Measurements from ENCODE around the gene LRFN3. TPM values are rescaled to one million over a fixed set of nuclear protein-coding genes. Genes with fewer than 3 reads are reported as not detected.
A peak's percentile ranks its signal among the peaks of the same experiment; 100 is the strongest.

The LRFN3 gene
- total and polyA plus RNA-seq, 2 donors (not counting 1 experiment from before 2014, with no cell fraction given) = 0.79 to 1.6 TPM

DNA sequence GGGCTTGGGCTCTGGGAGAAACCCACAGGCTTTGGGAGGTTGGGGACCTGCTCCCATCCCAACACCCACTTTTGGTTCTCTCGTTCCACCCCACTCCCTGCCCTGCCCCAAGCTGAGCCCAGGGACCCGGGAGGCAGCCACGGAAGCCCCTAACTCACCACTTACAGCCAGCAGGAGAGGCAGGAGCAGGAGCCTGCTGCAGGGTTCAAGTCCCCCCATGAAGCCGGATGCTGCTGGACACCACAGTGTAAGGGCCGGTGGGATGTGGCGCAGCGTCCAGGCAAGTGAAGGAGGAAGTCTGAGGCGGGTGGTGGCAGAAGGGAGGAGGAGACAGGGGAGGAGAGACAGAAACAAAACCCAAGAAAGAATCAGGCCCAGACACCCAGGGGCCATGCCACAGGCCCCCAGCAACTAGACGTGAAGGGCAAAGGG is 28.1 kb upstream of the LRFN3 start, which contains the start of gene TYROBP:
TSS of gene TYROBP (minus strand) at position 286 of the 432 bp plus-strand sequence. CDS start at position 219, 67 bp downstream.
- TF ChIP-seq EZH2 (IDR thresholded peaks at IDR 0.05; ENCODE audit: borderline replicate concordance, insufficient read depth, low read depth, low read length, poor library complexity, severe bottlenecking) = no peak
- TF ChIP-seq, protein P1, sequence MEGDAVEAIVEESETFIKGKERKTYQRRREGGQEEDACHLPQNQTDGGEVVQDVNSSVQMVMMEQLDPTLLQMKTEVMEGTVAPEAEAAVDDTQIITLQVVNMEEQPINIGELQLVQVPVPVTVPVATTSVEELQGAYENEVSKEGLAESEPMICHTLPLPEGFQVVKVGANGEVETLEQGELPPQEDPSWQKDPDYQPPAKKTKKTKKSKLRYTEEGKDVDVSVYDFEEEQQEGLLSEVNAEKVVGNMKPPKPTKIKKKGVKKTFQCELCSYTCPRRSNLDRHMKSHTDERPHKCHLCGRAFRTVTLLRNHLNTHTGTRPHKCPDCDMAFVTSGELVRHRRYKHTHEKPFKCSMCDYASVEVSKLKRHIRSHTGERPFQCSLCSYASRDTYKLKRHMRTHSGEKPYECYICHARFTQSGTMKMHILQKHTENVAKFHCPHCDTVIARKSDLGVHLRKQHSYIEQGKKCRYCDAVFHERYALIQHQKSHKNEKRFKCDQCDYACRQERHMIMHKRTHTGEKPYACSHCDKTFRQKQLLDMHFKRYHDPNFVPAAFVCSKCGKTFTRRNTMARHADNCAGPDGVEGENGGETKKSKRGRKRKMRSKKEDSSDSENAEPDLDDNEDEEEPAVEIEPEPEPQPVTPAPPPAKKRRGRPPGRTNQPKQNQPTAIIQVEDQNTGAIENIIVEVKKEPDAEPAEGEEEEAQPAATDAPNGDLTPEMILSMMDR (IDR thresholded peaks at IDR 0.05) = no peak
- Mint-ChIP-seq H3K9me3 (ENCODE audit: insufficient read depth) (no peaks in the 10 kb centered on the region), H3K27ac (peak within 1 kb of the TSS; percentile 87), H3K4me1 (peaks cover 66% of the 10 kb centered on the region), H3K4me3 (peak within 1 kb of the TSS; percentile 68), H3K27me3 (no peaks in the 10 kb centered on the region)
- intact Hi-C loops (cut with micrococcal nuclease) = loop anchor here (10.0 kb wide), 1 partner anchor 193 kb away; the partner anchor contains the start of gene KMT2B
- WGBS (ENCODE audit: insufficient coverage) = 43% methylated on average over 9 of the region's 9 CpGs
- Histone ChIP-seq H3K27ac (ENCODE audit: low read length in 2 of 2) (peak within 1 kb of the TSS; percentile 87), H3K4me3 (ENCODE audit: control extremely low read depth in 1 of 5, extremely low read depth in 1 of 5, insufficient read depth in 1 of 5, low read depth in 2 of 5, low read length in 4 of 5) (peak within 1 kb of the TSS in 1 of 5 experiments; percentile 26), H3K9me3 (ENCODE audit: control extremely low read depth in 1 of 3, control insufficient read depth in 2 of 3, insufficient read depth in 1 of 3, low read length in 2 of 3) (no peaks in the 10 kb centered on the region), H3K27me3 (replicated peaks in 1 of 4; ENCODE audit: control extremely low read depth in 1 of 4, control insufficient read depth in 3 of 4, insufficient read depth in 4 of 4, low read length in 3 of 4) (no peaks in the 10 kb centered on the region), H3K4me2 (replicated peaks; ENCODE audit: low read depth, low read length, poor library complexity, severe bottlenecking) (peak within 1 kb of the TSS; percentile 66), H2AFZ (ENCODE audit: insufficient read depth, low read depth, low read length, poor library complexity, severe bottlenecking) (no peak within 1 kb of the TSS), H4K20me1 (ENCODE audit: control insufficient read depth, insufficient read depth, low read length, poor library complexity, severe bottlenecking) (no peaks in the 10 kb centered on the region), H3K36me3 (replicated peaks in 1 of 2; ENCODE audit: control extremely low read depth in 1 of 2, control insufficient read depth in 1 of 2, extremely low read depth in 1 of 2, insufficient read depth in 2 of 2, low read length in 1 of 2) (no peaks in the 10 kb centered on the region), H3K4me1 (ENCODE audit: control insufficient read depth in 2 of 2, insufficient read depth in 2 of 2, low read length in 2 of 2) (peaks cover 44 to 65% of the 10 kb centered on the region in 2 donors), H3K79me2 (ENCODE audit: control insufficient read depth, insufficient read depth, low read length) (no peaks in the 10 kb centered on the region), H3K9ac (ENCODE audit: low read length) (no peak within 1 kb of the TSS)
- ATAC-seq (ENCODE audit: low read depth) (no peak), DNase-seq (peak; percentile 32)
- POLR2A ChIA-PET = interaction anchor here (1.7 kb wide), 1 partner anchor 8 kb away, joined by 10 read pairs; the partner anchor contains the start of gene NFKBID
- CTCF ChIA-PET = interaction anchor here (1.4 to 1.7 kb wide), 2 partner anchors 23 to 26 kb away, joined by 5 to 6 read pairs; no protein-coding TSS in a partner anchor
